Nephron (organoid): ENCODE measurements around the gene PLPP1.

Experiments
- H3K27ac Mint-ChIP-seq, 3 experiments: 2 replicates each; pipeline ENCODE4 v1.8.0; 2020; ENCODE audit warnings: mixed read lengths in 3 of 3, mild to moderate bottlenecking in 2 of 3, moderate library complexity in 1 of 3
- H3K27me3 Mint-ChIP-seq: 2 replicates; pipeline ENCODE4 v1.8.0; 2021; ENCODE audit warnings: low read depth, mild to moderate bottlenecking, moderate library complexity, mixed read lengths
- H3K36me3 Mint-ChIP-seq: 2 replicates; pipeline ENCODE4 v1.8.0; 2020; ENCODE audit warnings: low read depth, mixed read lengths
- H3K4me1 Mint-ChIP-seq: 2 replicates; pipeline ENCODE4 v1.8.0; 2020; ENCODE audit warnings: mixed read lengths
- H3K4me3 Mint-ChIP-seq, 3 experiments: 2 replicates each; pipeline ENCODE4 v1.8.0; 2020; ENCODE audit warnings: mild to moderate bottlenecking in 3 of 3, mixed read lengths in 3 of 3, moderate library complexity in 2 of 3
- H3K9me3 Mint-ChIP-seq: 2 replicates; pipeline ENCODE4 v1.8.0; 2020; ENCODE audit warnings: mixed read lengths
- TF ChIP-seq, protein P1 (sequence below), 3 experiments: fragments of 200-600 bp; sonication (generic); IDR thresholded peaks; one replicate each; pipeline ENCODE4 v1.5.0; 2021; ENCODE audit warnings: antibody characterized with exemption in 3 of 3; ENCODE audit not compliant: unreplicated experiment in 3 of 3

The PLPP1 gene

DNA sequence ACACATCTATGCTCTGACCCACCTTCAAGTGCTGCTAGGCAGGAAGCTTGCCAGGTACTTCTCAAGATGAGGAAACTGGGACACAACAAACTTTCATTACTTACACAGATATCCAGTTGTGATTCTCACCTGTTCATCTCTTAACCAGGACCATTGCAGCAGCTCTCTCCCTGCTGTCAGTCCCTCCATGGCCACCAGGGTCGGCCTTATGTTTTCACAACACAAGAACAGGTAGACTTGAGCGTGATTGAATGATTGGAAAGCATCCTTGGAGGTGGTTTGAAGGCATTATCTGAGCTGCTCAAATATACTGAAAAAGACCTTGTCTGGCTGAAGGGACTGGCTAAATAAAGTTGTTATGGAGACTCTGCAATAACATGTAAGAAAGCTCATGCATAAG is 132.6 kb downstream of the PLPP1 start:
- Mint-ChIP-seq H3K9me3 (no peaks in the 10 kb centered on the region), H3K36me3 (peaks cover 48% of the 10 kb centered on the region), H3K4me3 (no peak overlapping the region), H3K27ac (no peak overlapping the region), H3K4me1 (no peaks in the 10 kb centered on the region), H3K27me3 (no peaks in the 10 kb centered on the region)
- TF ChIP-seq, protein P1, sequence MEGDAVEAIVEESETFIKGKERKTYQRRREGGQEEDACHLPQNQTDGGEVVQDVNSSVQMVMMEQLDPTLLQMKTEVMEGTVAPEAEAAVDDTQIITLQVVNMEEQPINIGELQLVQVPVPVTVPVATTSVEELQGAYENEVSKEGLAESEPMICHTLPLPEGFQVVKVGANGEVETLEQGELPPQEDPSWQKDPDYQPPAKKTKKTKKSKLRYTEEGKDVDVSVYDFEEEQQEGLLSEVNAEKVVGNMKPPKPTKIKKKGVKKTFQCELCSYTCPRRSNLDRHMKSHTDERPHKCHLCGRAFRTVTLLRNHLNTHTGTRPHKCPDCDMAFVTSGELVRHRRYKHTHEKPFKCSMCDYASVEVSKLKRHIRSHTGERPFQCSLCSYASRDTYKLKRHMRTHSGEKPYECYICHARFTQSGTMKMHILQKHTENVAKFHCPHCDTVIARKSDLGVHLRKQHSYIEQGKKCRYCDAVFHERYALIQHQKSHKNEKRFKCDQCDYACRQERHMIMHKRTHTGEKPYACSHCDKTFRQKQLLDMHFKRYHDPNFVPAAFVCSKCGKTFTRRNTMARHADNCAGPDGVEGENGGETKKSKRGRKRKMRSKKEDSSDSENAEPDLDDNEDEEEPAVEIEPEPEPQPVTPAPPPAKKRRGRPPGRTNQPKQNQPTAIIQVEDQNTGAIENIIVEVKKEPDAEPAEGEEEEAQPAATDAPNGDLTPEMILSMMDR (IDR thresholded peaks at IDR 0.05; ENCODE audit: unreplicated experiment in 3 of 3): no peak

DNA sequence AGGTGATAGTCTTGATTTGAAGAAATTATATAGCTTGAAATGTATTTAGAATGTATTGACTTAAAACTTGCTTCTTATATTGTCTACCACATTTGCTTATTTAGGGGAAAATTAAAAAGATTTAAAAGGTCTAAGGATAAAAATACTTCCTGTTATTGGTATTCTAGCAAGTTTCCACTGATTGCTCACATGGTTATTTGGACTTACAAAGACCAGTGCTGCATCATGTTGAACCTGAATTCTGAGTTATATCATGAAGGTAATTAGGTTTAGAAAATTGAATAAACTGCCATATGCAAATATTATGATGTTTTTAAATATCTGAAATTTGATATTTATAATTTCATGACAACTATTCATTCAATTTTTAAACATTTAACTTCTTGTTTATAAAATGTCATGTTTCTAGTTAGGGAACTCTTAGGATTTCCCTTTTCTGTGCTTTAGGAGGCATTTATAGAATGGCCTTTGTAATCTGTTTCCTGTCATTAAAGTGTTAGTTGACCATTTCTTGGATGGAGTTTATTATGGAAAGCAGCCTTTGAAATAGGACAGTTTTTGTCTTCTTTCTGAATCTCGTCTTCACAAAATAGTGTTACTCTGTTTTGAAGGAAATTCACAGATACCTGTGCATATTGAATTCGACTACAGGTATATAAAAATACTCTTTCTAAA is 141.1 kb downstream of the PLPP1 start:
- Mint-ChIP-seq H3K4me1 (no peaks in the 10 kb centered on the region), H3K4me3 (no peak overlapping the region), H3K36me3 (peaks cover 74% of the 10 kb centered on the region), H3K27ac (no peak overlapping the region), H3K27me3 (no peaks in the 10 kb centered on the region), H3K9me3 (peaks cover 5% of the 10 kb centered on the region)
- TF ChIP-seq, protein P1 (IDR thresholded peaks at IDR 0.05; ENCODE audit: unreplicated experiment in 3 of 3): no peak

DNA sequence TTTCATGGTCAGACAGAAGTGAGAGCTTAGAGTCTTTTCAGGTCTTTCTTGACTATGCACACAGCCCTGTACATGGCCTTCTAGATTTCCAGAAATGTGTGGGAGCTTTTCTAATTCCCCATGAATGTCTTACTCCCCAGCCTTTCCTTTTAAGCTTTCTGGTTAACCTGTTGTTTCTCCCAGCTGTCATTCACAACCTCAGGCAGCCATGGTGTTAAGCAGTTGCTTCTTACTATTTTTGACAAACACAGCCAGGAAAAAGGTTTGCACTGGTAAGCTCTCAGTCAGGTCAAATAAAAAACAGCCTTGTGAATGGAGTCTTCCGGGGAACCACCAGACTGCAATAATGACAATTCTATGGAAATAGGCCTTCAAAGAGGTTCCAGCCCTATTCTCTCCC is 142.1 kb downstream of the PLPP1 start:
- Mint-ChIP-seq H3K9me3 (peaks cover 5% of the 10 kb centered on the region), H3K27ac (no peak overlapping the region), H3K4me1 (no peaks in the 10 kb centered on the region), H3K4me3 (no peak overlapping the region), H3K36me3 (peaks cover 75% of the 10 kb centered on the region), H3K27me3 (no peaks in the 10 kb centered on the region)
- TF ChIP-seq, protein P1 (IDR thresholded peaks at IDR 0.05; ENCODE audit: unreplicated experiment in 3 of 3): no peak

DNA sequence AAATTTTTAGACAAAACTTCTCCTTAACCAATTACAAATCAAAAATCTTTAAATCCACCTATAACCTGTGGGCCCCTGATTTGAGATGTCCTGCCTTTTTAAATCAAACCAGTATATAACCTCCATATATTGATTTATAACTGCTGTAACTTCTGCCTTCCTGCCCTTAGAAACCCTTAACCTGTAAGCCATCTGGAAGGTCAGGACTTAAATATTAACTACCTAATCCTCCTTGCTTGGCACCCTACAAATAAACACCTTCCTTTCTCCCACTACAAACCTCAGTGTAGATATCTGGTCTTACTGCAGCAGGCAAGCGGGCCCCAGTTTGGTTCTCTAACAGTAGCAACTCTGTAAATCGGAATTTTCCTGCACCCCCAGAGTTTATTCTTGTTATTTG is 143.1 kb downstream of the PLPP1 start:
- Mint-ChIP-seq H3K27me3 (no peaks in the 10 kb centered on the region), H3K4me1 (no peaks in the 10 kb centered on the region), H3K36me3 (peaks cover 72% of the 10 kb centered on the region), H3K27ac (peak overlapping the region in 1 of 3 experiments; percentile 40), H3K9me3 (peaks cover 5% of the 10 kb centered on the region), H3K4me3 (no peak overlapping the region)
- TF ChIP-seq, protein P1 (IDR thresholded peaks at IDR 0.05; ENCODE audit: unreplicated experiment in 3 of 3): no peak

DNA sequence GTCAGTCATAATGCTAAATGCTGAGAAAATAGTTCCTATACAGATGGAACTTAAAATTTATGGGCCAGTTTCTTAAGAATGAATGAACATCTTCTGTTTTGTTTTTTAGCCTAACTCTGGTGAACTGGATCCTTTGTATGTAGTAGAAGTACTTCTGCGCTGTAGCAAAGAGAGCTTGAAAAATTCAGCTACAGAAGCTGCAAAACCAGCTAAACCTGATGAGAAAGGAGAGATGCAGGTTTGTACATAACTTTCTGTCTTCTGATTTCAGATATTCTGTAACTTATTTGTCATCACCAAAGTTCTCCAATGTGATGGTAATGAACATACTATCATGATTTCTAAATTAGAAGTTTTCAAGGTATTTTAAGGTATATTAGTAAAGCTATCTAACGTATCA is 146.9 kb downstream of the PLPP1 start:
- no peak overlapping the region for H3K4me3 Mint-ChIP-seq
- no peaks in the 10 kb centered on the region for H3K27me3 Mint-ChIP-seq
- peaks cover 77% of the 10 kb centered on the region for H3K36me3 Mint-ChIP-seq
- H3K9me3 Mint-ChIP-seq: peaks cover 18% of the 10 kb centered on the region
- no peak overlapping the region for H3K27ac Mint-ChIP-seq
- H3K4me1 Mint-ChIP-seq: no peaks in the 10 kb centered on the region
- TF ChIP-seq, protein P1 (IDR thresholded peaks at IDR 0.05; ENCODE audit: unreplicated experiment in 3 of 3): no peak

DNA sequence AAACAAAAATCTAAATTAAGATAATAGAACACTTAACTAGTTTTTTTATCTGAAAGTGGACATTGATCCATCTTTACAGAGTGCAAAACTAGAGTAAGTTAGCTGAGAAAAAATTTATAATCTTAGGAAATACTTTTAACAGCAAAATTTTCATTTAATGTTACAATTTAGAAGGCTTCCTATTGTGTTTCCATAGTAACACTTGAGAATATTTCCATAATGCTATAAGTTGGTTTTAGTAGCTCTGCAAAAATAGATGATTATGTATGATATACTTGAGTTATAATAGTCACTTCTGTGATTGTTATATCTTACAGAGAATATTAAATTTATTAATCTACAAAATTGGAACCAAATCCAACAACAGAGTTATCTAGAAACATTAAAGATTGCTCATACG is 148.4 kb downstream of the PLPP1 start:
- no peaks in the 10 kb centered on the region for H3K27me3 Mint-ChIP-seq
- H3K4me3 Mint-ChIP-seq: no peak overlapping the region
- TF ChIP-seq, protein P1 (IDR thresholded peaks at IDR 0.05; ENCODE audit: unreplicated experiment in 3 of 3): no peak
- H3K36me3 Mint-ChIP-seq: peaks cover 75% of the 10 kb centered on the region
- no peak overlapping the region for H3K27ac Mint-ChIP-seq
- H3K9me3 Mint-ChIP-seq: peaks cover 14% of the 10 kb centered on the region
- no peaks in the 10 kb centered on the region for H3K4me1 Mint-ChIP-seq
